HG02763 (cell line): ENCODE measurements around the gene DISP1.

ENCODE experiments used
- ATAC-seq: cut with Tn5 transposase; IDR thresholded peaks from one replicate; pipeline ENCODE4 v1.9.1; 2021; ENCODE audit warnings: mild to moderate bottlenecking, moderate library complexity; ENCODE audit not compliant: unreplicated experiment

DISP1 gene

DNA sequence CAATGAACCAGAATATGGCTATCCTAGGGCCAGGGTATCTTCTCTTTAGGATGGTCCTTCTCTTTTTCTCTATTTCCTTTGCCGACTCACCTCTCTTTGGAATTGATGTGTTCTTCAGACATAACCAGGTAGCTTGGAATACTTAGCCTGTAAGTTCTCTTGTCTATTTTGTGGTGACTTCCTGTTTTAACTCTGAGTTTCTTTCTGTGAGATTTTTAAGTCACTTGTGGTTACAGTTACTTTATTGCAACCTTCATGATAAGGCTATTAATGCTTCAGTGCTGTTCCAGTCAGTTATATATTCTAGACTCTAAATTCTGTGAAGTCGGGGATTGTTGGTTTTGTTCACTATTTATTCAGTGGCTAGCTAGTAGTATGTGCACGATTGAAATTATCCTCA, 46.2 kb downstream of the DISP1 start:
- ATAC-seq, result no peak
